HCT116 (cell line): ENCODE measurements around the gene TADA2B.

ENCODE experiments used
- CTCF ChIP-seq, 3 experiments: fragments of 200-600 bp in 1 of 3; sonication (generic) in 1 of 3; IDR thresholded peaks in 2 of 3; conservative IDR thresholded peaks in 1 of 3; 2 replicates each; pipeline ENCODE4 v1.5.1; 2012 to 2017; ENCODE audit warnings: low read depth in 2 of 3, low read length in 2 of 3, antibody characterized with exemption in 1 of 3, borderline replicate concordance in 1 of 3, control low read depth in 1 of 3, mild to moderate bottlenecking in 1 of 3, mixed read lengths in 1 of 3, mixed run types in 1 of 3, moderate library complexity in 1 of 3; ENCODE audit not compliant: insufficient read depth in 1 of 3
- TF ChIP-seq, protein P1 (sequence below): IDR thresholded peaks from 2 replicates; pipeline ENCODE4 v1.6.1; 2012

DNA sequence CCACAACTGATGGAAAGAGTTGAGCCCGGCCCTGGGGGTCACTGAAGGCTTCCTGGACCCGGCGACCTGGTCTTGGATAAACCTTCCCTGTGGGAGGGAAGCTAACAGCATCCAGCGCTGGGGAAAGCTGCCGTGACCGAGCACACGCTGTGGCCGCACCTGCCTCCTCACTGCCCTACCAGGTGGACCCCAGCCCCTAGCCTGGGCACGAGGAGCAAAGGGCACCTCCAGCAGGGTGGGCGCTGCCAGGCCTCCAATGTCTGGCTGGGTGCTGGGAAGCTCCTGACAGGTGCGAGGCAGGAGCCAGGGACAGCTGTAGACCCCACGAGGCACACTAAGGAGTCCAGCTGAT lies 7.9 kb downstream of the TADA2B start:
- no peak for TF ChIP-seq CTCF (IDR thresholded peaks at IDR 0.05 in 2 of 3, conservative IDR thresholded peaks at IDR 0.05 in 1 of 3; ENCODE audit: borderline replicate concordance in 1 of 3, insufficient read depth in 1 of 3, low read depth in 2 of 3, low read length in 2 of 3)
- TF ChIP-seq, protein P1, sequence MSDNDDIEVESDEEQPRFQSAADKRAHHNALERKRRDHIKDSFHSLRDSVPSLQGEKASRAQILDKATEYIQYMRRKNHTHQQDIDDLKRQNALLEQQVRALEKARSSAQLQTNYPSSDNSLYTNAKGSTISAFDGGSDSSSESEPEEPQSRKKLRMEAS = no peak
